Skin of body (tissue), 3 donors: ENCODE results near the gene RNF149. TPM values are rescaled to one million over a fixed set of nuclear protein-coding genes. Genes with fewer than 3 reads are reported as not detected.

Experiments used
- DNase-seq: peaks from one replicate; lab custom pipeline; 2025; lab: John Stamatoyannopoulos, UW
- small RNA-seq: library from RNA; depleted of rRNA; stranded (forward); fragments of <200 nt; gene quantifications from one replicate; pipeline ENCODE3, GENCODE V24; 2014; ENCODE audit warnings: low replicate concordance
- total RNA-seq: library from RNA; depleted of rRNA; stranded (reverse); fragments of >200 nt; gene quantifications from one replicate; pipeline ENCODE4 v1.2.3, GENCODE V29; 2014

Gene RNF149
- total RNA-seq, 1 donor from 2014 or later: 76.5 TPM

- DNase-seq: no peak
These were observed 74.1 kb downstream of the RNF149 start for GRCh38 chr2:101234169-101234938.

- no peak for DNase-seq
These were observed 75.7 kb downstream of the RNF149 start for GRCh38 chr2:101232770-101233169.

GRCh38 chr2:101231937-101232730, 76.4 kb downstream of the RNF149 start:
- DNase-seq: no peak

- DNase-seq: no peak
These were observed 77.3 kb downstream of the RNF149 start for GRCh38 chr2:101231240-101231639.

- DNase-seq: no peak
These were observed 77.9 kb downstream of the RNF149 start for GRCh38 chr2:101230541-101231001.

Small RNA genes lying within 50 kb of the gene (small RNA-seq; reads per million reads assigned to genes)
- gene MIR5696 (0.43 reads per million, percentile 53 among the genes with 10 or more reads in this experiment), gene SNORD89 (141 reads per million, percentile 97 among the genes with 10 or more reads in this experiment)

Other genes with a start within 250 kb of the RNF149 start
- gene TBC1D8, start 157.3 kb downstream of the RNF149 start, total RNA-seq: 20.7 TPM
- 13.6 TPM for gene CNOT11, start 55.8 kb downstream of the RNF149 start, total RNA-seq
- 0.20 TPM for gene CREG2, start 78.8 kb upstream of the RNF149 start, total RNA-seq
- 1.2 TPM for gene RFX8, start 166.4 kb upstream of the RNF149 start, total RNA-seq